ENCODE data around the gene ZNF33A. TPM values are rescaled to one million over a fixed set of nuclear protein-coding genes. Genes with fewer than 3 reads are reported as not detected.
"Not testable (repeated sequence)": the region's sequence is repeated elsewhere in the genome, so short reads cannot be mapped to it uniquely, and the experiment has no call there.

Gene ZNF33A
- total RNA-seq, 1 donor from 2014 or later: 18.9 TPM

- TF ChIP-seq POLR2AphosphoS5 (IDR thresholded peaks at IDR 0.05; ENCODE audit: insufficient read depth in 1 of 2, low read depth in 1 of 2) (no peak), POLR2A (IDR thresholded peaks at IDR 0.05) (no peak), CTCF (IDR thresholded peaks at IDR 0.05) (no peak)
- H3K4me3 ChIP-seq: no peak overlapping the region
- no peak for DNase-seq (ENCODE audit: extremely low spot score in 2 of 2)
- H3K9me3 ChIP-seq: no peaks in the 10 kb centered on the region
- no peaks in the 10 kb centered on the region for H3K27me3 ChIP-seq
- H3K27ac ChIP-seq: no peak overlapping the region
- no peaks in the 10 kb centered on the region for H3K4me1 ChIP-seq
- H3K36me3 ChIP-seq: no peaks in the 10 kb centered on the region
- intact Hi-C loops (cut with DNase I): no loop called here
Measured at GRCh38 chr10:38003026-38003425, 7.4 kb upstream of the ZNF33A start.

- TF ChIP-seq POLR2AphosphoS5 (IDR thresholded peaks at IDR 0.05; ENCODE audit: insufficient read depth in 1 of 2, low read depth in 1 of 2): no peak
- TF ChIP-seq CTCF (IDR thresholded peaks at IDR 0.05): no peak
- TF ChIP-seq POLR2A (IDR thresholded peaks at IDR 0.05): no peak
- Histone ChIP-seq H3K27ac (no peak overlapping the region), H3K4me3 (no peak overlapping the region), H3K36me3 (no peaks in the 10 kb centered on the region), H3K27me3 (no peaks in the 10 kb centered on the region), H3K4me1 (no peaks in the 10 kb centered on the region), H3K9me3 (no peaks in the 10 kb centered on the region)
- DNase-seq (ENCODE audit: extremely low spot score in 2 of 2): no peak
- intact Hi-C loops (cut with DNase I): no loop called here
Measured at GRCh38 chr10:38003588-38003987, 6.9 kb upstream of the ZNF33A start.

GRCh38 chr10:38007551-38007950, 2.9 kb upstream of the ZNF33A start:
- Histone ChIP-seq H3K36me3 (no peaks in the 10 kb centered on the region), H3K27ac (no peak overlapping the region), H3K27me3 (no peaks in the 10 kb centered on the region), H3K4me1 (peaks cover 12% of the 10 kb centered on the region), H3K4me3 (no peak overlapping the region), H3K9me3 (no peaks in the 10 kb centered on the region)
- TF ChIP-seq CTCF (IDR thresholded peaks at IDR 0.05) (no peak), POLR2A (IDR thresholded peaks at IDR 0.05) (no peak), POLR2AphosphoS5 (IDR thresholded peaks at IDR 0.05; ENCODE audit: insufficient read depth in 1 of 2, low read depth in 1 of 2) (no peak)
- intact Hi-C loops (cut with DNase I): no loop called here
- no peak for DNase-seq (ENCODE audit: extremely low spot score in 2 of 2)

- no peak for DNase-seq (ENCODE audit: extremely low spot score in 2 of 2)
- H3K27me3 ChIP-seq: no peaks in the 10 kb centered on the region
- intact Hi-C loops (cut with DNase I): no loop called here
- no peak for TF ChIP-seq POLR2AphosphoS5 (IDR thresholded peaks at IDR 0.05; ENCODE audit: insufficient read depth in 1 of 2, low read depth in 1 of 2)
- no peak for TF ChIP-seq POLR2A (IDR thresholded peaks at IDR 0.05)
- no peak for TF ChIP-seq CTCF (IDR thresholded peaks at IDR 0.05)
- no peak overlapping the region for H3K4me3 ChIP-seq
- no peaks in the 10 kb centered on the region for H3K9me3 ChIP-seq
- H3K4me1 ChIP-seq: peaks cover 14% of the 10 kb centered on the region
- H3K27ac ChIP-seq: no peak overlapping the region
- H3K36me3 ChIP-seq: no peaks in the 10 kb centered on the region
Measured at GRCh38 chr10:38007991-38008390, 2.5 kb upstream of the ZNF33A start.

- Histone ChIP-seq H3K4me1 (peaks cover 17% of the 10 kb centered on the region), H3K9me3 (no peaks in the 10 kb centered on the region), H3K27ac (no peak overlapping the region), H3K27me3 (no peaks in the 10 kb centered on the region), H3K4me3 (no peak overlapping the region), H3K36me3 (peaks cover 0 to 57% of the 10 kb centered on the region in 2 donors)
- TF ChIP-seq POLR2AphosphoS5 (IDR thresholded peaks at IDR 0.05; ENCODE audit: insufficient read depth in 1 of 2, low read depth in 1 of 2) (no peak), POLR2A (IDR thresholded peaks at IDR 0.05) (no peak), CTCF (IDR thresholded peaks at IDR 0.05) (no peak)
- intact Hi-C loops (cut with DNase I): no loop called here
- DNase-seq (ENCODE audit: extremely low spot score in 2 of 2): no peak
Measured at GRCh38 chr10:38016354-38016753, 5.9 kb downstream of the ZNF33A start.

GRCh38 chr10:38019124-38019523, 8.6 kb downstream of the ZNF33A start:
- intact Hi-C loops (cut with DNase I); H3K27ac ChIP-seq; H3K27me3 ChIP-seq; DNase-seq (ENCODE audit: extremely low spot score in 2 of 2); H3K4me1 ChIP-seq; H3K9me3 ChIP-seq; H3K4me3 ChIP-seq: not testable (repeated sequence)
- H3K36me3 ChIP-seq: peaks cover 0 to 65% of the 10 kb centered on the region in 2 donors
